Activated CD4-positive, CD25-positive, alpha-beta regulatory T cell (primary cell): ENCODE measurements around the gene GEMIN4.

ENCODE experiments used
- DNase-seq, 4 experiments: peaks; one replicate each; lab custom pipeline; 2025; lab: John Stamatoyannopoulos, UW

GEMIN4 gene

DNA sequence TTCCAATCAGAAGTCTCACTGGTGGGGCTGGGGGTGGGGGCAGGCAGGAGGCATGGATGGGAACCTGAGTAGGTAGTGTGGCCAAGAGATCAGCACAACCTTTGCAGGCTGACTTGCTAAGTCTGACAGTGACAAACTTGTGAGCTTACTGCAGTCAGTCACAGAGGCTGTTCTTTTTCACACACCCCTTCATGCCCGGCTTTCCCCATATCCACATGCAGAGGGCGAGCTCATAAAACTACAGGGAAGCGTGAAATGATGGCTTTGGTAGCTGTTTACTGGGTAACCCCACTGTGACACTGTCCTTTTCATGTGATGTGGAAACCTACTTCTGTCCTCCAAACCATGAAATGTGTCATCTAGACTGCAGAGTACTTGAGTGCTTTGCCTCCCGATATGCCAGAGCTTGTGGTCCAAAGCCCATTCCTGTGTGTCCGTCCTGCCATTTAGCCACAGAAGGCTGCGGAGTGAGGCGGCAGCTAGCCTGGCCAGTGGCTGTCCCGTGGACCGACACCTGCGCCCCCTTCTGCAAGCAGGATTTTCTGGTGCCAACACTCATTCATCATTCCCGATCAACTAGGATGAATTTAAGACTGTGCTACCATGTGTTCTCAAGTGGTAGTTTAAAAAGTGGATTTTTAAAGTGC, 9.8 kb downstream of the GEMIN4 start:
- DNase-seq: no peak

DNA sequence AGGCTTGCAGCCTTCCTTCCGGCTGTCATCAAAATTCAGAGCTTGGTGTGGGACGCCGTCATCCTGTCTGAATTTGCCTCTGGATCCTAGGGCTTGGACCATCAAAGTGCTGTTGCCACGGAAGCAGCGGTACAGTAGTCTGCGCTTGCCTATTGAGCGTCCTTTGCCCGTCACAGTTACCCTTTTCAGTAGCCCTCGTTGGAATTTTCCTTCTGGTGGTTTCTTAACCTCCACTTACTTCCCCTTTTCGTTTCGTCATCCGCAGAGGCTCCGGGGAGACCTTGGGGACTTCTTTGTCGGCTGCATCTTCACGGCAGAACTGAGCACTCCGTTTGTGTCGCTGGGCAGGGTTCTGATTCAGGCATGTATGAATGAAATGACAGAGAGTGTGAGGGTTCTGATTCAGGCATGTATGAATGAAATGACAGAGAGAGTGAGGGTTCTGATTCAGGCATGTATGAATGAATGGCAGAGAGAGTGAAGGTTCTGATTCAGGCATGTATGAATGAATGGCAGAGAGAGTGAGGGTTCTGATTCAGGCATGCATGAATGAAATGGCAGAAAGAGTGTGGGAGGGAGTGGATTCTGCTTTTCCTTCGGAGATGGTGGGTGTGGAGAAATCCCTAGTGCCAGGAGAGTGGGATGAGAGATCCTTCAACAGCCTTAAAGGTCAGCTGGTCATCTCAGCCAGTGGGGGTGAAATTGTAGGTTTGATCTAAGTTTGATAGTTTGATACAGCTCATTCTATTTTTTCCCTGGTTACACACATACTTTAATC, 11.6 kb downstream of the GEMIN4 start:
- DNase-seq: no peak

- no peak for DNase-seq
Measured at GRCh38 chr17:737561-738113, 14.4 kb downstream of the GEMIN4 start.

- no peak for DNase-seq
Measured at GRCh38 chr17:733743-734142, 18.3 kb downstream of the GEMIN4 start.

GRCh38 chr17:732902-733720, 19.0 kb downstream of the GEMIN4 start:
- DNase-seq: no peak

GRCh38 chr17:732067-732901, 19.8 kb downstream of the GEMIN4 start, which contains the start of gene TLCD3A:
TLCD3A (plus strand) TSS chr17:732596; CDS start chr17:732648, 52 bp downstream.
- DNase-seq: peak in 3 of 4 experiments; percentile 8 to 11 (median 9)

GRCh38 chr17:731644-732066, 20.4 kb downstream of the GEMIN4 start:
- DNase-seq: no peak

DNA sequence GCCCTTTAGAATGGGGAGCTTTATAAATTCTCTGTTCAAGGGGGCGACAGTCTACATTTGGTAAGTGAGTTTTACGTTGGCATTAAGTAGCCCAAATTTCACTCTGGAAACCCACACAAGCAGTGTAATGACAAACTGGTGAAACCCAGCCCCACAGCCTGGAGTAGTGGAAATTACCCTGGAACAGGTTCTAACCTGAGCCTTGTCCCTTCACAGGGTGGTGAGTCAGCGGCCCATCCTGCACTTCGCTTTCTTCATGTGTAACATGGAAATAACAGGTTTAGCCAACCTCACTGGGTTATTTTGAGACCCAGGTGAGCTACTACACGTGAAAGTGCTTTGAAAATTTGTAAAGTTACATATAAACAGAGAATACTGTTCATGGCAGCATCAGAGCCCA, 23.2 kb downstream of the GEMIN4 start:
- DNase-seq: no peak

DNA sequence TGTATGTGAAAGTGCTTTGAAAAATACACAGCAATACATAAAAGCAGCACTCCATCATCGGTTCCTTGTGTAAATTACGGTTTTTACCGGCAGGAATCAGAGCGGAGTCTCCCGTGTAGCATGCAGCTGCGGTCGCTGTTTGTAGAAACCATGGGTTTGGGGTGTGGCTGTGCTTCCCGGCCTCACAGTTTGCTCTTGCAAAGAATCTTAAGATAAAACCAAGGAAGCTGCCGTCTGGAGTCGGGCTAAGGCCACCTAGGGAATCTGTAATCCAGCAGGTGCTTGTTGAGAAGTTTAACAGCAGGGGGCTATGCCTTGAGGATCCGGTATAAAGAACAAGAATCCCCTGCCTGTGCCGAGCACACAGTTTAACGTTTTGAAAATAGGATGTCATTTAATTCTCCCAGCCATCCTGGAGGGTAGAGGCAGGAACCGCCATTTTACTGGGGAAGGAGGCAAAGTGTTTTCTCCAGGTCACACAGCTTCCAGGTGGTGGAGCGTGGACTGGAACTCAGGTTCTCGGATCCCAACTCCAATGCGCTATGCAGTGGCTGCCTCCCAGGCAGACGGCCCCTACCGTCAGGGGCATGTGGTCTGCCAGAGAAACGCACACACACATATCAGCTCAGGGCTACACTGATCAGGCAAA, 25.7 kb downstream of the GEMIN4 start:
- DNase-seq: no peak

DNA sequence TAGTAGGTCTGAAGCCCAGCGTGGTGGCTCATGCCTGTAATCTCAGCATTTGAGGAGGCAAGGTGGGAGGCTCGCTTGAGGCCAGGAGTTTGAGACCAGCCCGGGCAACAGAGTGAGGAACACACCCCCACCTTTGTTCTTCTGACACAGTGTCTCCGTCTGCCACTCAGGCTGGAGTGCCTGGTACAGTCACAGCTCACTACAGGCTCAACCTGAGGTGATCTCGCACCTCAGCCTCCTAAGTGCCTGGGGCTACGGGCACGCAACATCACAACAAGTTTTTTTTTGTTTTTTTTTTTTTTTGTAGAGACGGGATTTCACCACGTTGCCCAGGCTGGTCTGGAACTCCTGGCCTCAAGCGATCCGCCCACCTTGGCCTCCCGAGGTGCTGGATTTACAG, 26.3 kb downstream of the GEMIN4 start:
- no peak for DNase-seq

GRCh38 chr17:725084-725483, 27.0 kb downstream of the GEMIN4 start:
- no peak for DNase-seq

- no peak for DNase-seq
Measured at GRCh38 chr17:721540-721937, 30.5 kb downstream of the GEMIN4 start.

- DNase-seq: no peak
Measured at GRCh38 chr17:720706-721539, 31.1 kb downstream of the GEMIN4 start.

DNA sequence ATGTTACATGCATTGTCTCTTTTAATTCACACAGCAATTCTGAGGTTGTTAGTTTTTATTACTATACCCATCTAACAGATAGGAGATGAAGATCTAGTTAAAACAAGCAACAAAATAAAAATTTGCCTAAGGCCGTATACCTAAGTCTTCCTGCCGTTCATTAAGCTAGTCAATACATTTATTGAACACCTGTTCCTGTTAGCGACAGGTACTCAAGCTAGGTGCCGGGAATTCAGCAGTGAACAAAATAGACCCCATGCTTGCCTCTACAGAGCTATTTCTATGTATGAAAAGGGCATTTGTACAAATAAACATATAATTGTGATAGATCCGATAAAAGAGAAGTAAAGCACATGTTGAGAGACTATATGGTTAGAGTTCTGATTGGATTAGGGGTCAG, 34.0 kb downstream of the GEMIN4 start:
- no peak for DNase-seq

GRCh38 chr17:708132-708531, 43.9 kb downstream of the GEMIN4 start:
- no peak for DNase-seq

- DNase-seq: no peak
Measured at GRCh38 chr17:705863-706262, 46.2 kb downstream of the GEMIN4 start.

- DNase-seq: no peak
Measured at GRCh38 chr17:705011-705410, 47.1 kb downstream of the GEMIN4 start.

DNA sequence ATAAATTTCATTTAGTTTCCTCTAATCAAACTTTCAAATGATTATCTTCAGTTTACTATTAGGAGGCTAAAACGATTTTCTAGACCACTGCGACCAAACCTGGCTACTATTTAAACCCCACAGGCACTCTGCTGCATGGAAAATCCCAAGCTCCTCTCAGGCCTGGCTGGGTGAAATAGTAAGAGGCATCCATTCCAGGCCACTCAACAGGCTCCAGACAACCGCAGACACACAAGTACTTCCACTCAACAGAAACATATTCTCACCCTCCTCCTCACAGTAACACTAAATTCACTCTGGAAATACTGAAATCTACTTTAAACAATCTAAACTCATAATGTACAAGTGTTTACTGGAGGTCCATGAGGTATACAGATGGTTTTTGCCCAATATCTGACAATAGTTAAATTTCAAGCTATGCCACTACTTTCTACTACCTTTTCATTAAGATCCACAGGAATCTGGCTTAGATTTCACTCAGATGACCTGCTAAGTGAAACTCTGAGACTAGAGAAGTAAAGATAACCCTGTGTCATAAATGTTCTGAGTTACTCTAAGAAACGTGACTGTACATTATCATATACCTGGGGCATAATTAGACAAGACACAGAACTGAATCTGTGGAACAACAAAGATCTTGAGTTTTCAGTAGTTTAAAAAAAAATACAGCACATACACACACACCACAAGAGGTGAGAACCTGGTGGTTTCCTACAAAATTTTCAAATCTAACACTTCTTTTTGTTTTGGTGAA, 47.8 kb downstream of the GEMIN4 start:
- no peak for DNase-seq
